GM21367 (cell line): ENCODE measurements around the gene CALN1.

Experiments
- ATAC-seq: cut with Tn5 transposase; IDR thresholded peaks from one replicate; pipeline ENCODE4 v1.9.1; 2021; ENCODE audit not compliant: unreplicated experiment

The CALN1 gene

DNA sequence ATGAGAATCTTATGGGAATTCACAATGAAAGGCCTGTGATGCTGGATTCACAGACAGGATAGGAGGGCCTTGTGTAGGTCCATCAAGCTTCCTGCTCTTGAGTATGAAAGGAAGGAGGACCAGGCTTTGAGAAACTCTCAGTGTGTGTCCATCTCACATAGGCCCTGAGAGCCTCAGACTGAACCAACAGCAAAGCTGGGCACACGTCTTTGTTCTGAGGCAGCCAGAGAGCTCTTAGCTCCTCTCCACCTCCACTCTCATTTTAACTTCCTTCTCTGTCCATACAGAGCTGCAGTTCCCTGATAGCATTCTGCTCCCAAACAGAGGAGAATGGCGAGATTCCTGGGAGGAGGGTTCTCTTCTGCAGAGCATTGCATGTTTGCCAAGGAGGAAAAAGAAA is 515.6 kb downstream of the CALN1 start:
- ATAC-seq = no peak

DNA sequence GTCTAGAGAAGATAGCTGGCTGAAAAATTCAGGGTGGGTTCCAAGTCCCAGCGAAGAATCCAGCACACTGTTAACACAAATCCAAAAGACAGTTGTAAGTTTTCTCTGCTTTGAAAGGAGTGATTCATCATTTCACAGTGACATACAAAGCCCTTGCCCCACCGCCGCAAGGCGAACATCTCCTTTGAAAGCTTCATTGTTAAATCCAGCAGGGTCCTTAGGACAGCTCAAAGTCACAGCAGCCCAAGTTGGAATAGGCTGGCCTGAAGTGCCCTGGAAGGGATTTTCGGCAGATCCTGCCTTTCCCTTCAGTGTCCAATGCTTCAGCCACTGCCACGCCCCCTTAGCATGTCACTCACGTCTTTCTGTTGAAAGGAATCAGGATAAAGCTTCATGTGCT is 526.1 kb downstream of the CALN1 start:
- ATAC-seq = no peak

DNA sequence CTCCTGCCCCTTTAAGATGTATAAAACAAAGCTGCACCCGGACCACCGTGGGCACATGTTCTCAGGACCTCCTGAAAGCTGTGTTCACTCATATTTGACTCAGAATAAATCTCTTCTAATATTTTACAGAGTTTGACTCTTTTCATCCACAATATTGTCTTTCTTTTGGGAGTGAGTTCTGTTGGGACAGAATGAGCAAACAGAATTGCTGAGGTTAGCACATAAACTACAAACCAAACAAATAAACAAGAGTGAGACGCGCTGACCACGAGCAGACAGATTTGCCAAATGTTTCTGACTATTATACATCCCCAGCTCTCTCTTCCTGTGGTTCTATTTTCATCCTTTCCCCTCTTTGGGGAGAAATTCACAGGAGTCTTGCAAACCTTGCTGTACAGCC is 526.7 kb downstream of the CALN1 start:
- ATAC-seq = no peak

DNA sequence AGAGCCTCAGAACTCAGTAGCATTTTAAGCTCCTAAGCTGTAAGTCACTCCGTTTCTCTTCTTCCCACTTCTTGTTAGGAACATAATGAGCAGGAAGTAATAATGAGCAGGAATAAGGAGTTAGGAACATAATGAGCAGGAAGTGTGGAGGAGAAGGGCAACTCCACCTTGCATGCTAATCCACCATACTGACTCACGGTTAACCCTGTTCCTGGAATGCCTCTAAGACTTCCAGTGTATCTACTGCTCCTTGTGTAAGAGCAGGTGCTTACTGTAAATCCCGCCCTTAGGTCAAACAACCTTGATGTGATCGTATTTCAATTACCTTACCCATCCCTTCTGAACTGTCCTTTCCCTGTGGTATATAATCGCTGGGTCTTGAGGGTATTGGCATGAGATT is 528.7 kb downstream of the CALN1 start:
- ATAC-seq = no peak

DNA sequence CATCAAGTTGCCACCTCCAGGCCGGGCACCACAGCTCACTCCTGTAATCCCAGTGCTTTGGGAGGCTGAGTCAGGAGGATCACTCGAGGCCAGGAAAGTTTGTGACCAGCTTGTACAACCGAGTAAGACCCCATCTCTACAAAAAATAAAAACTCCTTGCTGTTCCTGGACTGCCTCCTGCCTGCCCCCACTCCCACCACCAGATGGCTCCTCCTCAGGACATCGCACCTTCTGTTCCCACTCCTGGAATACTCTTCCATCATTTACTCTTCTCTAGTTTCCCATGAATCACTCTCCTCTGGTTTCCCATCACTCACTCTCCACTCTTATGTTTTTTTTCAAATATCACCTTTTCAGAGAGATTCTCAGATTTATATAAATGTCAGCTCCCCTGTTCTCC is 540.7 kb downstream of the CALN1 start:
- ATAC-seq = no peak

DNA sequence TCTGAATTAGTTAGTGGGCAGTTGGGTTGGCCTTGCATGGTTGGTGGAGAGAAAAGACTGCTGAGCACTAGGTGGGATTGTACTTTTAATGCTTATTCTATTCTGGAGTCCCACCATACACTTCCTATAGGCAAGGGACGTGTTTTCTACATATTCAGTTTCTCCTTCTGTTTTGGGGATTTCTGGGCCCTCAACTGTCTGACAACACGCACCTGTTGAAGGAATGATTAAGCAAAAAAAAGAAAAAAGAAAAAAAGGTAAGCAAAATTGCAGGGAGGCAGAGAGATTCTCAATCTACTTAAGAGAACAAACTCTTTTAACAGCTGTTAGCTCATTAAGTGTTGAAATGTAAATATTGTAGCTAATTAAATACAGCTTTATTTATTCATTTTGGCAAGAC is 541.3 kb downstream of the CALN1 start:
- ATAC-seq = no peak

DNA sequence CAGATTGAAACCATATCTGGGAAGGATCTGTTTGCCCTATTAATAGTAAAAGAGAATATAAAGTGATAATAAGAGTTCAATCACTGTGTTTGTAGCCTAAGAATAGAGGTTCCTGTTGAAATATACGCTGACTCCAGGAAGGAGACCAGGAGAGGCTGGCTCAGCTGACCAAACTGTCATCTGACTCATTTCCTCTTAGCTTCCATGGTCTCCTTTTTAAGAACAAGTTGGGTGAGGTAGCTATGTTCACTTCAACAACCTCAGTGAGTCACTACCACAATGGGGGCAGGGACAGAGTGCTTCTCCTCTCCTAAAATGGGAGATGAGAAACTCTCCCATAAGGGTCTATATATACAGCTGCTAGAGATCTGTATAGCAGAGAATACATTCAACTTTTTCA is 543.3 kb downstream of the CALN1 start:
- ATAC-seq = no peak

DNA sequence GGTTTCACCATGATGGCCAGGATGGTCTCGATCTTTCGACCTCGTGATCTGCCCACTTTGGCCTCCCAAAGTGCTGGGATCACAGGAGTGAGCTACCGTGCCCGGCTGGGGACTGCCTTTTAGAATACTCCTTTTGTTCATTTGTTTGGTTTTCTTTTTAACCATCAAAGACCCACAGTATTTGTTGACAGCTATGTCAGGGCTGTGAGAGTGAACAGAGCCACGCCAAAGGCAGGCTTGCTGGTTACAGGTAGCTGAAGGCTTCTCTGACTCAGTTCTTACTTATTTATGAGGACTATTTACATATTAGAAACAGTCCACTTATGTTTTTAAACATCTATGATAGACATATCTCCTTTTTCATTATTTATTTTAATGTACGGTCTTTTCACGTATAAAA is 544.5 kb downstream of the CALN1 start:
- no peak for ATAC-seq

DNA sequence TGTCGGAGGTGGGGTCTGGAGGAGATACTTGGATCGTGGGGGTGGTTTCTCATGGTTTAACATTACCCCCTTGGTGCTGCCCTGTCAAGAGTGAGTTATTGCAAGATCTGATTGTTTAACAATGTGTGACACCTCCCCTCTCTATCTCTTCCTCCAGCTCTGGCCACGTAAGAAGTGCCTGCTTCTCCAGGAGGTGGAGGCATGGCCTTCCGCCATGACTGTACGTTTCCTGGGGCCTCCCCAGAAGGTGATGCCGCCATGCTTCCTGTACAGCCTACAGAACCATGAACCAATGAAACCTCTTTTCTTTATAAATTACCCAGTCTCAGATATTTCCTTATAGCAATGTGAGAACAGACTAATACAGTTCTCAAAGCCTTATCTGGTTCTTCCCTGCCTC is 547.0 kb downstream of the CALN1 start:
- no peak for ATAC-seq

DNA sequence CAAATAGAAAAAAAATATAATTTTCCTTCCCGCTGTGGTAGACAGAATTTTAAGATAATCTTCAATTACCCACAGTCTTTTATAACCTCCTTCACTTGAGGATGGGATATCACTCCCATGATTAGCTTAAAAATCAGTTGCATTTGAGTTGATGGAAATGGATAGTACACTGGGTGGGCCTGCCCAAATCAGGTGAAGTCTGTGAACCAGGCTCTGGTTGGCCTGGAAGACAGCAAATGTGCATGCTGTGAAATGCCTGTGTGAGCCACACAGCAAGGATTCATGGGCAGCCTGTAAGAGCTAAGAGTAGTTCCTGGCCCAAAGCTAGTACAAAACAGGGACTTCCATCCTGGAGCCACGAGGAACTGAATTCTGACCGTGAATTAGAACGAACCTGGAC is 548.0 kb downstream of the CALN1 start:
- no peak for ATAC-seq

DNA sequence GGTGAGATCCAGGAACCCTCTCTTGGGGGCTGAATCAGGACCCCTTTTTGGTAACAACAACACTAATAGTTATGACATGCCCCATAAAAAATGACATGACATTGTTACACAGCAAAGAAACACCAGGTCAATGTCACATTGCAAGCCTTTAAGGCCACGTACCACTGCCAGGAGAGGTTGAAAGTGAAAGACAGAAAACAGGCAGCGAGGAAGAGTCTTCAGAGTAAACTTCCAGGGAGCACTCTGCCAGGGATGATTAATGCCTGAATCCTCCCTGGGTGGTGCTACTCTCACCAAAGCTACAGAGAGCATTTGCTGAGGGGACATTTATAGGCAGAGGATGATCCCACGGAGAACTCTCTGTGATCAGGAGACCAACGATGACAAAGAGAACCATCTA is 551.6 kb downstream of the CALN1 start:
- ATAC-seq = no peak

DNA sequence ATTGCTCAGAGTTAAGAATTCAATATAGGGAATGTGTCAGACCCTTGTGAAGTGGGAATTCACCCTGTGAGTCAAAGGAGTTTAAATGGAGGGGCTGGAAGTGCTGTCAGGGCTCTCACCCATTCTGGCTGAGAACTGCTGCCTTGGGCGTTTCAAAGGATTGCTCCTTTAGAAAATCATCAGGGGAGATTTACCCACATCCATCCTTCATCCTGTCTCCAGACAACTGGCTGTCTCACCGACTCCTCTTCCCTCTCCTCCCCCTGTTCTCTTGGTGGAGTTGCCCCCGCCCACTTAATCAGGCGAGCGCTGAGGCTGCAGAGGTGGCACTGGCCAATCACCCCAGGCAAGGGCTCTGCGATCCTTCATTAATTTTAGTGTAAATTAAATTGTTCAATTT is 554.8 kb downstream of the CALN1 start:
- ATAC-seq = no peak

DNA sequence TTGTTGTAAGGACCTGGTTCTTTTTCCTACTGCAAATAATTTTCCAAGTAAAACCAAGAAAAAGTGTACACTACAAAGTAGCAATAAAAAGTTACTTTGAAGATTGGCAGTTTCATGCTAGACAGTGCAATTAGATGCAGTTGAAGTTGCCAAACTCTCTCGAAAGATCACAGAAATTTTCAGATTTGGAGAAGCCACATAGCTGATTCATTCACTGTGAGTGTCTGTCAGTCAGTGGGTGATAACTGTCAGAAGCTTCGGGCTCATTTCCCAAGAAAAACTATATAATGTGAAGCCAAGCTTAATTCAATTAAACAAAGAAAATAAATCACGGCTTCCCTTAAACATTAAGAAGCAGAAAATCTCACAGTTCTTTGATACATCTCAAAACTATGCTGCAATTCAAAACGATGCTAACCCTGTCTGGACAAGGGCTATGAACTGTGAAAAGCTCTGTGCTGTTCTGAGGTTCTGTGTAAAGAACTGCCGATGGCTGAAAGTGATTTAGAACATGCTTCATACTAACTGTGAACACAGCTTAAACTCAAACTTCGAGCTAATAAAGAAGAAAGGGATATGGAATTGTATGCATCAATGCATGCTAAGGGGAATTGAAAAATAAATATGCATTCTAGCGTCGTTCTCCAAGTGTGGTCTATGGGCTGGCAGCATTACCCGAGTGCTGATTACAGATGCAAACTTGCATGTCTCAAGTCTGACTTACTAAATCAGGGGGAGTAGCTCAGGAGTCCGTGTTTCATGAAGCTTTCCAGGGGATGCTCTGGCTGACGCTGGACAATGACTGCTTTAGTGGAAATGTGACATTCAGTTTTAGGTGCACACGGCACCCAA is 557.4 kb downstream of the CALN1 start:
- no peak for ATAC-seq

DNA sequence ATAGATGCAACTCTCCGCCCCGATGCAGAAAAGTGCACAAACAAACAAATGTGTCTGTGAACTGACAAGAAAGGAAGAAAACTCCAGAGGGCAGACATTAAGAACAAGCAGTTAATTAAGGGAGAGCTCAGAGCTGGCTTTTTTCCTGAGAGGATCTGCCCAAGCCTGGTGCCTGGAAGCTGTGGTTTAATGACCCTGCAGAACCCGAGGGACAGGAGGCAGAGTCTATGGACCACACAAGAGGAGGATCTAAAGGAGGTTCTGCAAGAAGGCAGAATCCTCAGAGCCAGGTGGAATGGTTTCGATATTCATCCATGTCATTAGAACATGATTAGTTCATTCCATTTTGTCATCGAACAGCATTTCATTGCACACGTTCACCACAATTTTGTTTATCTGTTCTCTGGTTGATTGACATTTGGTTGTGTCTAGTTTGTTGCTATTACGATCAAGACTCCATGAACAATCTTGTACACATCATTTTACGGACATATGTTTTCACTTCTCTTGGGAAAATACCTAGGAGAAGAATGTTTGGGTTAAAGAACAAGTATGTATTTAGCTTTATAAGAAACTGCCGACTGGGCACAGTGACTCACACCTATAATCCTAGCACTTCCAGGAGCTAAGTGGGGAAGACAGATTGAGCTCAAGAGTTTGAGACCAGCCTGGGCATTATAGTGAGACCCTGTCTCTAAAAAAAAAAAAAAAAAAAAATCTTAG is 560.2 kb downstream of the CALN1 start:
- no peak for ATAC-seq

DNA sequence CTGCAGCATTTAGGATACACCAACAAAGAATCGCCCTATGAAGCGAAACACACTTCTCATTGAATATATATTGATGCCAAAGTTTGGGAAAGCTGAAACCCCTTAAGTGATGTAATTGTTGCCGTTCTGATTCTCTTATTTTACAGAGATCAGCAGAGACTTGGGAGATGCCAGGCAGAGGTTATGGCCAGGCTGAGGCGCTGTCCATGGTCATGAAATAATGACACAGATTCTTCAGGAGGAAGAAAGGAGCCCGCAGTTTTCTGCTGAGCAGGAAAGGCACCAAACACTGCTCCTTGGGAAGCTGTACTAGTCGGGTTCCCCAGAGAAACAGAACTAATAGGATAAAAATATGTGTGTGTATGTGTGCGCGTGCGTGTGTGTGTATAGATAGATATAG is 566.0 kb downstream of the CALN1 start:
- no peak for ATAC-seq

DNA sequence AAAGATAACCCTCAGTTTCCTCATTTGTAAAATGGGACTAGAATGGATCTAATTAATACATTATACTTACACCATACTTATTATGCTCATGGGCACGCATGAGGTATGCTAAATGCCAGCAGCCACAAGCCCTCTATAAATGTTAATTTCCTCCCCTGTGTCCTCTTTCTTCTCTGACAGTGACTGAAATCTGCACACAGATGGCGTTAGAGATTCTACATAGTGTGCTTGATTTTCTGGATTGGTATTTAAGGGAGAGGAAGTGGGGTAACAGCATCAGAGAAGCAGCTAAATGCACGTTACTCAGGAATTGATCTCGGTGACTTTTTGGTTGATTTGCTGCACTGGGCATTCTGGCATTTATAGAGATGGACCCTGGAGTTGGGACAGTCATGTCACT is 568.5 kb downstream of the CALN1 start:
- ATAC-seq = no peak

DNA sequence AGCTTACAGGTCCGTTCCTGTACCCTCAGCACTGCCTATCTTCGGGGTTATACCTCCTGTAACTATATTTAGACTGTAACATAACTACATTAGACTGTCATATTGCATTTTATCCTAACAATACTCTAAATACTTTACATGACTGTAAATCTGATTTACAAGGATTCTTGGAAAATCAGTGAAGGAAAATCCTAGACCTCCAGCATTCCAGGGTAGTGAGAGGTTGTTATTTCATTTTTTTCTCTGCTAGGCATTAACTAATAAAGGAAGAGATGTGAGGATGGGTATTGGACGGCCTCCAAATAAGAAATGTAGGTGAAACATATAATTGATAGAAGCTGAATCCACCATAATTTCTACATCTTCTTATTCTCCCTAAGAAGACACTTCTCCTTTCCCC is 569.4 kb downstream of the CALN1 start:
- ATAC-seq = no peak

DNA sequence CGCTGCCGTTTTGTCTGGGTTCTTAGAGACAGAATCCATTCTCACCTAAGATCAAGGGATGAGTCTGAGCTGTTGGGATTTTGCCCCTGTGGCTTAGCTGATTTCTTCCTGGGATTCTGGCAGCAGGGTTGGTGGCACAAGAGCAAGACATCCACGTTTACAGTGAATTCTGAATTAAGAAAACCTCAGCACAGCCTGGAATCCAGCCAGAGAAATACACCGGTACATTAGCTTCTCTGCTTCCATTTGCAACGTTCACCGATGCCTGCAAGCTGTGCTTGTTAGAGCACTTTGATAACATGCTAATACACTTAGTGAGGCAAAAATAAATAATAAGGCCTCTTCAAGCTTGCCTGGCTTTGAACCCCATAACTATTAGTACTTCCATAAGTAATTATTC is 569.8 kb downstream of the CALN1 start:
- ATAC-seq = no peak

DNA sequence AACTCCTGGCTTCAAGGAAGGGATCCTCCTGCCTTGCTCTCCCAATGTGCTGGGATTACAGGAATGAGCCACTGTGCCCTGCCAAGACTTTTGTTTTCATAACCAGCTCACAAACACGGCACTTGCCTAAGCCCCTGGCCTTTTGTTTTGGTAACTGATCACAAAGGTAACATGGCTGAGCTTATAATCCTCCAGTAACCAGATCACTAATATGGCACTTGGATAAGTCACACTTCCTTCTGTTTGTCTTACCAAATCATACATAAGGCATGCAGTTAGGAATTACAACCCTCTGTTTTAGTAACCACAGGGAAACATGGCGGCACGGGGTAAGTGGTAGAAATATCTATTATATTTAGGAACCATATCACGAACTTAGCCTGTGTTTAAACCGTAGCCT is 577.1 kb downstream of the CALN1 start:
- ATAC-seq = no peak

DNA sequence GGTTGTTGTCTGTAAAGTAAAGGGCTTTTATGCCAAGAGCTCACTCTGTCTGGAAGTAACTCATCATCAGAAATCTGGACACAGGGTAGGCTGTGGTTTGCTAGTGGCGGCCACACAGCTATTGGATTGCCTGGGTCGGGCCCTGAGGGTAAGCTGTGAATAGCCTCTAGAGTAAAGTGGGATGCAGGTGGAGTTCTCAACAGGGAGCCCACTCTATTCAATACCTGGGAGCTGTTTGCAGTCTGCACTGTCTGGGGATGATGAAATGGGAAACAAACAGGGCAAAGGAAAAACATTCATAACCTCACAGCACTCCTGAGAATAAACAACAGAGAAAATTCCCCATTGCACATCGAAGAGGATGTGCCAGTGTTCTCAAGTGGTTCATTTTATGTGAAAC is 582.6 kb downstream of the CALN1 start:
- ATAC-seq = no peak

DNA sequence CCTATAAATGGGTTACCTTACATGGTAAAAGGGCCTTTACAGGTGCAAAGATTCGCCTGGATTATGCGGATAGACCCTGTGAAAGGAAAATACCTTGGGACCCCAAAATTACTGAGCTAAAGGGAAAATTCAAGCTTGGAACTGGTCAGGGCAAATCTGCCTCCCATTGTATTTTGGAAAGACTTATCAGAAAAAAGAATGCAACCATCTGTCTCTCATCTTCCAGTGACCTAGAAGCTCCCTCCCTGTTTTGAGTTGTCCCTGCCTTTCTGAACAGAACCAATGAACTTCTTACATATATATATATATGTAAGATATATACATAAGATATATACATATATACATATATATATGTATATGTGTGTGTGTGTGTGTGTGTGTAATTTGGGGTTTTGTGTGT is 583.8 kb downstream of the CALN1 start:
- no peak for ATAC-seq

DNA sequence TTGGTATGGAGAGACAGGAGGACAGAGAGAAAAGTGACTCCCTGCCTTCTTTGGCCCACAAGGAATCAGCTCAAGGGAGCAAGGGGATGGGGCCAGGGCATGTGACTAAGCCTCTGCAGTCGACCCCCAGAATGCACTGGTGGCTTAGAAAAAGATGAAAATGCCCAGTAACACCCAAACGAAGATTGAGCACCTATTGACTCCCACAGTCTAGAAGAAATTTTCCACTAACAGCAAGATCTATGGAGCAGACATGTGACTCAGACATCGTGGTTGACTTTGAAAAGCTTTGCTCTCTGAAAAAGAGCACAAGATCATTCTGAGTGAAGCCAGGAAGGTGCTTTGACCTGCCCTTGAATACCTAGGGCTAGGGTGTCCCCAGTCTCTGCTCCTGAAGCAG is 586.0 kb downstream of the CALN1 start:
- ATAC-seq = no peak
